Type B pancreatic cell (in vitro differentiated cells): ENCODE results near the gene PHLPP2. TPM values are rescaled to one million over a fixed set of nuclear protein-coding genes. Genes with fewer than 3 reads are reported as not detected.
A peak's percentile ranks its signal among the peaks of the same experiment; 100 is the strongest.

Source experiments
- DNase-seq: peaks from one replicate; pipeline ENCODE4 v3.0.0; 2021; ENCODE audit warnings: mixed read lengths; ENCODE audit not compliant: unreplicated experiment; ENCODE audit errors: extremely low spot score
- H3K27ac Mint-ChIP-seq: 2 replicates; pipeline ENCODE4 v1.8.0; 2021; ENCODE audit warnings: mild to moderate bottlenecking, mixed read lengths
- H3K27me3 Mint-ChIP-seq: 2 replicates; pipeline ENCODE4 v1.8.0; 2021; ENCODE audit warnings: mixed read lengths
- H3K36me3 Mint-ChIP-seq: 2 replicates; pipeline ENCODE4 v1.8.0; 2021; ENCODE audit warnings: mixed read lengths
- H3K4me1 Mint-ChIP-seq: one replicate; pipeline ENCODE4 v1.8.0; 2021; ENCODE audit warnings: mixed read lengths; ENCODE audit not compliant: unreplicated experiment
- H3K4me3 Mint-ChIP-seq: 2 replicates; pipeline ENCODE4 v1.8.0; 2021; ENCODE audit warnings: mild to moderate bottlenecking, mixed read lengths
- H3K9me3 Mint-ChIP-seq: 2 replicates; pipeline ENCODE4 v1.8.0; 2021; ENCODE audit warnings: mixed read lengths
- CTCF ChIP-seq: fragments of 200-600 bp; sonication (generic); conservative IDR thresholded peaks from 2 replicates; pipeline ENCODE4 v1.5.0; 2021; ENCODE audit warnings: antibody characterized with exemption, mild to moderate bottlenecking
- total RNA-seq: library from RNA; stranded (reverse); gene quantifications from 2 replicates; pipeline ENCODE4 v1.2.1, GENCODE V29; 2021; ENCODE audit warnings: low replicate concordance

PHLPP2 gene
- total RNA-seq, 1 donor from 2014 or later: 12.0 TPM

- DNase-seq: no peak
- no peak for TF ChIP-seq CTCF
- Mint-ChIP-seq H3K27ac (no peak overlapping the region), H3K4me1 (peaks cover 9% of the 10 kb centered on the region), H3K27me3 (peaks cover 11% of the 10 kb centered on the region), H3K9me3 (no peaks in the 10 kb centered on the region), H3K36me3 (peaks cover 23% of the 10 kb centered on the region), H3K4me3 (no peak overlapping the region)
Observed at GRCh38 chr16:71727551-71728324, 3.2 kb upstream of the PHLPP2 start.

- no peaks in the 10 kb centered on the region for H3K9me3 Mint-ChIP-seq
- TF ChIP-seq CTCF: no peak
- no peak for DNase-seq
- no peak overlapping the region for H3K27ac Mint-ChIP-seq
- peaks cover 11% of the 10 kb centered on the region for H3K27me3 Mint-ChIP-seq
- peaks cover 13% of the 10 kb centered on the region for H3K36me3 Mint-ChIP-seq
- no peak overlapping the region for H3K4me3 Mint-ChIP-seq
- H3K4me1 Mint-ChIP-seq: peaks cover 13% of the 10 kb centered on the region
Observed at GRCh38 chr16:71726476-71727315, 2.2 kb upstream of the PHLPP2 start.

- H3K9me3 Mint-ChIP-seq: no peaks in the 10 kb centered on the region
- peak; percentile 86 for DNase-seq
- H3K36me3 Mint-ChIP-seq: peaks cover 3% of the 10 kb centered on the region
- peak; percentile 24 for TF ChIP-seq CTCF
- peak overlapping the region; percentile 93 for H3K4me3 Mint-ChIP-seq
- peaks cover 13% of the 10 kb centered on the region for H3K4me1 Mint-ChIP-seq
- peaks cover 11% of the 10 kb centered on the region for H3K27me3 Mint-ChIP-seq
- H3K27ac Mint-ChIP-seq: peak overlapping the region; percentile 91
Observed at GRCh38 chr16:71723537-71724319, 773 bp downstream of the PHLPP2 start.

GRCh38 chr16:71722801-71723536 is 1.5 kb downstream of the PHLPP2 start:
- Mint-ChIP-seq H3K4me3 (peak overlapping the region; percentile 96), H3K27me3 (peaks cover 11% of the 10 kb centered on the region), H3K4me1 (peaks cover 13% of the 10 kb centered on the region), H3K9me3 (no peaks in the 10 kb centered on the region), H3K27ac (peak overlapping the region; percentile 95), H3K36me3 (peaks cover 5% of the 10 kb centered on the region)
- DNase-seq: peak; percentile 80
- no peak for TF ChIP-seq CTCF
